ENCODE data around the gene LRRC46. TPM values are rescaled to one million over a fixed set of nuclear protein-coding genes. Genes with fewer than 3 reads are reported as not detected.
A peak's percentile ranks its signal among the peaks of the same experiment; 100 is the strongest.

The LRRC46 gene
- total and polyA plus RNA-seq, 2 of the 13 experiments (the other 11 are each of a cell fraction or from before 2014, with no cell fraction given): 0.09 TPM

DNA sequence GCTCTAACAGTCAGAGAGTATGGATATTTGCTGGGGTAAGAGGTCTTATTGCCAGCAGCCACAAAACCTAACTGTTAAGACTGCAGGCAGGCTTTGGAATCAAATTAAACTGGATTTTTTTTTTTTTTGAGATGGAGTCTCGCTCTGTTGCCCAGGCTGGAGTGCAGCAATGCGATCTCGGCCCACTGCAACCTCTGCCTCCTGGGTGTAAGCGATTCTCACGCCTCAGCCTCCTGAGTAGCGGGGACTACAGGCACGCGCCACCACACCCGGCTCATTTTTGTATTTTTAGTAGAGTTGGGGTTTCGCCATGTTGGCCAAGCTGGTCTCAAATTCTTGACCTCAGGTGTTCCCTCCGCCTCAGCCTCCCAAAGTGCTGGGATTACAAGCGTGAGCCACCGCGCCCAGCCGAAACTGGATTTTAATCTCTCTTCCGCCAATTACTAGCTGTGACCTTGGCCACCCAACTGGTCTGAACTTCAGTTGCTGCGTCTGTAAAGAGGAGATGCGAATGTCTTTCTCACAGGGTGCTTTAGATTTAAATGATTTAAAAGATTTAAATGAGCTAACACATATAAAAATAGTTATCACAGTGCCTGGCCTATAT, 971 bp upstream of the LRRC46 start (continued):
- TF ChIP-seq, protein P1, sequence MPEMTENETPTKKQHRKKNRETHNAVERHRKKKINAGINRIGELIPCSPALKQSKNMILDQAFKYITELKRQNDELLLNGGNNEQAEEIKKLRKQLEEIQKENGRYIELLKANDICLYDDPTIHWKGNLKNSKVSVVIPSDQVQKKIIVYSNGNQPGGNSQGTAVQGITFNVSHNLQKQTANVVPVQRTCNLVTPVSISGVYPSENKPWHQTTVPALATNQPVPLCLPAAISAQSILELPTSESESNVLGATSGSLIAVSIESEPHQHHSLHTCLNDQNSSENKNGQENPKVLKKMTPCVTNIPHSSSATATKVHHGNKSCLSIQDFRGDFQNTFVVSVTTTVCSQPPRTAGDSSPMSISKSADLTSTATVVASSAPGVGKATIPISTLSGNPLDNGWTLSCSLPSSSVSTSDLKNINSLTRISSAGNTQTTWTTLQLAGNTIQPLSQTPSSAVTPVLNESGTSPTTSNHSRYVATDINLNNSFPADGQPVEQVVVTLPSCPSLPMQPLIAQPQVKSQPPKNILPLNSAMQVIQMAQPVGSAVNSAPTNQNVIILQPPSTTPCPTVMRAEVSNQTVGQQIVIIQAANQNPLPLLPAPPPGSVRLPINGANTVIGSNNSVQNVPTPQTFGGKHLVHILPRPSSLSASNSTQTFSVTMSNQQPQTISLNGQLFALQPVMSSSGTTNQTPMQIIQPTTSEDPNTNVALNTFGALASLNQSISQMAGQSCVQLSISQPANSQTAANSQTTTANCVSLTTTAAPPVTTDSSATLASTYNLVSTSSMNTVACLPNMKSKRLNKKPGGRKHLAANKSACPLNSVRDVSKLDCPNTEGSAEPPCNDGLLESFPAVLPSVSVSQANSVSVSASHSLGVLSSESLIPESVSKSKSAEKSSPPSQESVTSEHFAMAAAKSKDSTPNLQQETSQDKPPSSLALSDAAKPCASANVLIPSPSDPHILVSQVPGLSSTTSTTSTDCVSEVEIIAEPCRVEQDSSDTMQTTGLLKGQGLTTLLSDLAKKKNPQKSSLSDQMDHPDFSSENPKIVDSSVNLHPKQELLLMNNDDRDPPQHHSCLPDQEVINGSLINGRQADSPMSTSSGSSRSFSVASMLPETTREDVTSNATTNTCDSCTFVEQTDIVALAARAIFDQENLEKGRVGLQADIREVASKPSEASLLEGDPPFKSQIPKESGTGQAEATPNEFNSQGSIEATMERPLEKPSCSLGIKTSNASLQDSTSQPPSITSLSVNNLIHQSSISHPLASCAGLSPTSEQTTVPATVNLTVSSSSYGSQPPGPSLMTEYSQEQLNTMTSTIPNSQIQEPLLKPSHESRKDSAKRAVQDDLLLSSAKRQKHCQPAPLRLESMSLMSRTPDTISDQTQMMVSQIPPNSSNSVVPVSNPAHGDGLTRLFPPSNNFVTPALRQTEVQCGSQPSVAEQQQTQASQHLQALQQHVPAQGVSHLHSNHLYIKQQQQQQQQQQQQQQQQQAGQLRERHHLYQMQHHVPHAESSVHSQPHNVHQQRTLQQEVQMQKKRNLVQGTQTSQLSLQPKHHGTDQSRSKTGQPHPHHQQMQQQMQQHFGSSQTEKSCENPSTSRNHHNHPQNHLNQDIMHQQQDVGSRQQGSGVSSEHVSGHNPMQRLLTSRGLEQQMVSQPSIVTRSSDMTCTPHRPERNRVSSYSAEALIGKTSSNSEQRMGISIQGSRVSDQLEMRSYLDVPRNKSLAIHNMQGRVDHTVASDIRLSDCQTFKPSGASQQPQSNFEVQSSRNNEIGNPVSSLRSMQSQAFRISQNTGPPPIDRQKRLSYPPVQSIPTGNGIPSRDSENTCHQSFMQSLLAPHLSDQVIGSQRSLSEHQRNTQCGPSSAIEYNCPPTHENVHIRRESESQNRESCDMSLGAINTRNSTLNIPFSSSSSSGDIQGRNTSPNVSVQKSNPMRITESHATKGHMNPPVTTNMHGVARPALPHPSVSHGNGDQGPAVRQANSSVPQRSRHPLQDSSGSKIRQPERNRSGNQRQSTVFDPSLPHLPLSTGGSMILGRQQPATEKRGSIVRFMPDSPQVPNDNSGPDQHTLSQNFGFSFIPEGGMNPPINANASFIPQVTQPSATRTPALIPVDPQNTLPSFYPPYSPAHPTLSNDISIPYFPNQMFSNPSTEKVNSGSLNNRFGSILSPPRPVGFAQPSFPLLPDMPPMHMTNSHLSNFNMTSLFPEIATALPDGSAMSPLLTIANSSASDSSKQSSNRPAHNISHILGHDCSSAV (CRISPR knock-in tag; IDR thresholded peaks at IDR 0.05; ENCODE audit: borderline replicate concordance): no peak
- TF ChIP-seq JUNB (CRISPR knock-in tag; IDR thresholded peaks at IDR 0.05; ENCODE audit: borderline replicate concordance) (0 out of 2 replicates have a peak, but pooled peaks have one; percentile 12), REL (CRISPR knock-in tag; conservative IDR thresholded peaks at IDR 0.05) (peak; percentile 64; the same call in 1 of the 2 replicates), BCL6 (CRISPR knock-in tag; IDR thresholded peaks at IDR 0.05) (no peak), CHD4 (IDR thresholded peaks at IDR 0.05; ENCODE audit: borderline replicate concordance, low read length) (no peak), TEAD2 (CRISPR knock-in tag; IDR thresholded peaks at IDR 0.05) (no peak), ZNF572 (CRISPR knock-in tag; IDR thresholded peaks at IDR 0.05) (no peak), TAF15 (IDR thresholded peaks at IDR 0.05; ENCODE audit: low read depth, low read length, poor library complexity, severe bottlenecking) (no peak), NRL (CRISPR knock-in tag; IDR thresholded peaks at IDR 0.05; ENCODE audit: borderline replicate concordance) (no peak), ONECUT2 (CRISPR knock-in tag; IDR thresholded peaks at IDR 0.05) (no peak), RCOR2 (CRISPR knock-in tag; IDR thresholded peaks at IDR 0.05) (no peak), POLR2AphosphoS2 (IDR thresholded peaks at IDR 0.05; ENCODE audit: low read depth, low read length) (no peak)
- TF ChIP-seq, protein P2, sequence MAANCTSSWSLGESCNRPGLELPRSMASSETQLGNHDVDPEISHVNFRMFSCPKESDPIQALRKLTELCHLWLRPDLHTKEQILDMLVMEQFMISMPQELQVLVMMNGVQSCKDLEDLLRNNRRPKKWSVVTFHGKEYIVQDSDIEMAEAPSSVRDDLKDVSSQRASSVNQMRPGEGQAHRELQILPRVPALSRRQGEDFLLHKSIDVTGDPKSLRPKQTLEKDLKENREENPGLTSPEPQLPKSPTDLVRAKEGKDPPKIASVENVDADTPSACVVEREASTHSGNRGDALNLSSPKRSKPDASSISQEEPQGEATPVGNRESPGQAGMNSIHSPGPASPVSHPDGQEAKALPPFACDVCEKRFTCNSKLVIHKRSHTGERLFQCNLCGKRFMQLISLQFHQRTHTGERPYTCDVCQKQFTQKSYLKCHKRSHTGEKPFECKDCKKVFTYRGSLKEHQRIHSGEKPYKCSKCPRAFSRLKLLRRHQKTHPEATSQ (CRISPR knock-in tag; IDR thresholded peaks at IDR 0.05; ENCODE audit: borderline replicate concordance): no peak
- TF ChIP-seq, protein P3, sequence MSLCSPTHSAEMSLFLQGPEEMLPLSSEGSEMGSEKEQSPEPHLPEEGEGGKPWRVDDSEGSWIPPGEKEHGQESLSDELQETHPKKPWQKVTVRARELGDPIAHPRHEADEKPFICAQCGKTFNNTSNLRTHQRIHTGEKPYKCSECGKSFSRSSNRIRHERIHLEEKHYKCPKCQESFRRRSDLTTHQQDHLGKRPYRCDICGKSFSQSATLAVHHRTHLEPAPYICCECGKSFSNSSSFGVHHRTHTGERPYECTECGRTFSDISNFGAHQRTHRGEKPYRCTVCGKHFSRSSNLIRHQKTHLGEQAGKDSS (CRISPR knock-in tag; IDR thresholded peaks at IDR 0.05; ENCODE audit: borderline replicate concordance, low read depth): no peak
- TF ChIP-seq, protein P4, sequence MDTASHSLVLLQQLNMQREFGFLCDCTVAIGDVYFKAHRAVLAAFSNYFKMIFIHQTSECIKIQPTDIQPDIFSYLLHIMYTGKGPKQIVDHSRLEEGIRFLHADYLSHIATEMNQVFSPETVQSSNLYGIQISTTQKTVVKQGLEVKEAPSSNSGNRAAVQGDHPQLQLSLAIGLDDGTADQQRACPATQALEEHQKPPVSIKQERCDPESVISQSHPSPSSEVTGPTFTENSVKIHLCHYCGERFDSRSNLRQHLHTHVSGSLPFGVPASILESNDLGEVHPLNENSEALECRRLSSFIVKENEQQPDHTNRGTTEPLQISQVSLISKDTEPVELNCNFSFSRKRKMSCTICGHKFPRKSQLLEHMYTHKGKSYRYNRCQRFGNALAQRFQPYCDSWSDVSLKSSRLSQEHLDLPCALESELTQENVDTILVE (CRISPR knock-in tag; IDR thresholded peaks at IDR 0.05): no peak

All from HepG2 (cell line).